Measurements from ENCODE around the gene KDM2B.

Gene KDM2B

GRCh38 chr12:121525411-121525810, 55.4 kb downstream of the KDM2B start:
- no peak for DNase-seq

GRCh38 chr12:121524196-121524916, 56.5 kb downstream of the KDM2B start:
- DNase-seq = no peak

GRCh38 chr12:121523741-121524140, 57.1 kb downstream of the KDM2B start:
- DNase-seq = no peak

DNA sequence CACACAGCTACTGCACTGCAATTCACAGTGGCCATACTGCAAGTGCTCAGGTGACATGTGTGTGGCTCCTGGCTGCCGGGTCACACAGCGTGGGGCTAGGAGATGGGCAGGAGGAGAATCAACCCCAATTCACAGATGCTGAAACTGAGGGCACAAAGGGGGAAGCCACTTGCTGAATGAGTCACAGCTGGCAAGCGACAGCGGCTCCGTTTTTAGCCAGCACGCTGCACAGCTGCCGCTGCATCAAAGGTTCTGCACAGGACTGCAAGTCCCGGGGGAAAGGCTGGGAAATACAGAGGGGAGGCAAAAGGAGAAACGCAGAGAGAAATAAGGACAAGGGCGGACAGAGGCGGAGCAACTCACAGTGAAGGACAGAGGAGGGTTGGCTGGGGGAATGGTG, 57.9 kb downstream of the KDM2B start:
- DNase-seq = no peak

- peak; percentile 47 for DNase-seq
These were observed 60.2 kb downstream of the KDM2B start for GRCh38 chr12:121520586-121521086.

GRCh38 chr12:121520119-121520518, 60.7 kb downstream of the KDM2B start:
- DNase-seq = no peak

DNA sequence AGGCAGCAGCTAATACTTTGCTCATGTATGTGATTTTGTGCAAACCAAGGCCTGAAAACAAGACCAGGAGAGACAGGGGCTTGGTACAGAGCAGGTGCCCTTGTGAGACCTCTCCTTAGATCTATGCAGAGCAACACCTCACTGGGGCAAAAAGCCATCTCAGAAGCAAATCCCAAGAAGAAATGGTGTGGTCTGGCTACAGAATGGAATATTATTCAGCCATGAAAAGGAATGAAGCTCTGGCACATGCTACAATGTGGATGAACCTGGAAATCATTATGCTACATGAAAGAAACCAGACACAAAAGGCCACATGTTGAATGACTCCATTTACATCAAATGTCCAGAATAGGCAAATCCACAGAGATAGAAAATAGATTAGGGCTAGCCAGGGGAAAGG, 61.6 kb downstream of the KDM2B start:
- no peak for DNase-seq

DNA sequence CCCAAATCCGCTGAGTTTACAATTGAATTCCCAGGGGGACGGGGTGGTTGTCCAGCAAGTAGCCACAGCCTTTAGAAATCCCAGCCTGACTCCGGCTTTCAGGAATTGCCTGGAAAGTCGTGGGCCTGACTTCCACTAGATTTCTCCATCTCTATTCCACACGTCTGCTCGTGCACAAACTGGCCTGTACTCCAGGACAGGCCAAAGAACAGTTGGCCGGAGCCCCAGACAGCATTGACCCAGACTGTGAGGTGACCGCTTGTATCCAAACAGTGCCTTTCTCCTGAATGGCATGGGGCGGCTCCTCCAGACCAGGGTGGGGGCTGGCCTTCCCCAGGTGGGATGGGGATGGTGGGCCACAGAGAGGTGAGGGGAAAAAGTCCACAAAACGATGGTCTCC, 62.2 kb downstream of the KDM2B start:
- DNase-seq = no peak

DNA sequence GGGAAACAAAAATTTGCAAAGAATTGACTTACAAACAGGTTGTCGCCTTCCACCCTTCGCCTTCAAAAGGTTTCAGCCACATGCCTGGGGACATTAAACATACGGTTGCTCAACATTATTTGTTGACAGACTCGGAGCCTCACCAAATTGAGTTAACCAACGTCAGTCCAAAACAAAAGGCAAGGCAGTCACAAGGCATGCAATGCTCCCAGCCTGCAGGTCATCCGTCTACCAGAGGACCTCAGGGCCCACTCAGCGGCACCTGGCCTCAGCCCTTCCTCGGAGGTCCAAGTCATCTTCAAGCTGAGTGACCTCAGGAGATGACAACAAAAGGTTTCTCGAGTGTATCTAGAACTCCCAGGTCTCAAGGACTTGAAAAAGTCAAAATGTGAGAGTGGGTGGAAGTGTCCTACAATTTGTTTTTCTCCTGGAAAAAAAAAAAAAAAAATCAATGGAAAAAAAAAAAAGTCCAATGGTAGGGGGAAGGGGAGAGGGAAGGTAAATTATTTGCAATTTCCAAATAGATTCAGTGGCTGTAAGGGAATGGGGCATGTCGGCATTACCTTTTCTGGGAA, 64.3 kb downstream of the KDM2B start:
- DNase-seq = no peak

GRCh38 chr12:121515615-121516014, 65.2 kb downstream of the KDM2B start:
- DNase-seq = no peak

DNA sequence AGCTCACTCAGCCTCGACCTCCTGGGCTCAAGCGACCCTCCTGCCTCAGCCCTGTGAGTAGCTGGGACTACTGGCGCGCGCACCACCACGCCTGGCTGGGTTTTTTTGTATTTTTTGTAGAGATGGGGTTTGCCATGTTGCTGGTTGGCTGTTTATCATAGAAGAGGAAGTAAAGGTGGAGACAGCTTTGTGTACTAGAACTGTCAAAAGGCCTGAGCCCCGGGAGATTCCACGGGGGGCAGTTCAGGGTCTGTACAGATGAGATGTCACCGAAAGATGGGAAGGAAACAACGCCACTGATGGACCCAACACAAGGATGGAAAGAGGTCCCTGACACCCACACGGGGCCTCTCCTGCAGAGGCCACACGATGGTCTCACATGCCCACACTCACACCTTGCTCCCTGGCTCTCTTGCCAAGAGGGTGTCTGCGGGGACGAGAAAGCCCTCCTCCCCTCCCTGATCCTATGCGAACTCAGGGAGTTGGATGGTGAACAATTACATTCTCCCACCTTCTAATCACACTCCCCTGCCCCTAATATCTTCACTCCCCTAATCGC, 66.6 kb downstream of the KDM2B start:
- DNase-seq = no peak

GRCh38 chr12:121513464-121514183, 67.2 kb downstream of the KDM2B start:
- DNase-seq = no peak

GRCh38 chr12:121512561-121512960, 68.3 kb downstream of the KDM2B start:
- no peak for DNase-seq

DNA sequence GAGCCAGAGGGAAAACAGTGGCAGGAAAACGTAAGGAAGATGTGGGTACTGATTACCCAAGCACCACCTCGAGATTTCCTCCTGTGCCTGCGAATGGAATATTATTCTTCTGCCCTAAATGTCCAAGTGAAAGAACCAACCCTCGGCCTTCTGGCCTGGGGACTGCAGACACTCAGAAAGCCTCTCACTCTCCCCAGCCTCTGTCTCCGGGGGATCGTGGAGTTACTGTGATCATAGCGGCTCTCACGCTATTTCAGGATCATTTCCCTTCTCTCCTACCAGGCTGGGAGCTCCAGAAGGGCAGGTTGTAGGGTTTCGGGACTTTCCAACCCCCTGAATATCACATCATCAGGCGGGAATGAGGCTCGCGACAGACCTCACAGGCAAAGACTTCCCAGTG, 68.9 kb downstream of the KDM2B start:
- no peak for DNase-seq

DNA sequence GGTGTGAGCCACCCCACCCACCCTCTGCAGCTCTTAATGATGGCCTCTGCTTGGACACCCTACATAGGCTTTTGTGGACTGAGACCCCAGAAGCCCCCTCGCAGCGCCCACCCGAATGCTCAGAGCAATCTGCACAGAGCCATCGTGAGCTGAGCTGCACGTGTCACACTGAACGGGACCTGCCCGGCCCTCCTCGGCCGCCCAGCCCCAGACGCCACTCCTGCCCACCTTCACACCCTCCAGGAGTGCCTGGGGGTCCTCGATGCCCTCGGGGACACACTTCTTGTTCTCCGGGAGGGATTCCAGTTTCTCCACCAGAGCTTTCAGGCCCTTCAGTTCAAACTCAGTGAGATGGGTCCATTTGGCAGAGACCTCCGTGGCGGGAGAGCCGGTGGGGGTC, 71.5 kb downstream of the KDM2B start:
- DNase-seq = no peak

GRCh38 chr12:121508533-121508932, 72.3 kb downstream of the KDM2B start:
- DNase-seq = no peak

DNA sequence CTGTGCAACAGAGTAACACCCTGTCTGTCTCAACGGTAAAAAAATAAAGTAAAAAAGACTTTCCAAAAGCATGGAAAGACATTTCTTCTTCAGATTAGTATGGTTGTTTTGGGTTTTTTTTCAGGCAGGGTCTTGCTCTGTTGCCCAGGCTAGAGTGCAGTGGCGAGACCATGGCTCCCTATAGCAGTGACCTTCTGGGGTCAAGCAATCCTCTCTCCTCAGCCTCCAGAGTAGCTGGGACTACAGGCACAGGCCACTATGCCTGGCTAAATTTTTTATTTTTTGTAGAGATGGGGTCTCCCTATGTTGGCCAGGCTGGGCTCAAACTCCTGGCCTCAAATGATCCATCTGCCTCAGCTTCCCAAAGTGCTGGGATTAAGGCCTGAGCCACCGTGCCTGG, 72.8 kb downstream of the KDM2B start:
- DNase-seq = no peak

DNA sequence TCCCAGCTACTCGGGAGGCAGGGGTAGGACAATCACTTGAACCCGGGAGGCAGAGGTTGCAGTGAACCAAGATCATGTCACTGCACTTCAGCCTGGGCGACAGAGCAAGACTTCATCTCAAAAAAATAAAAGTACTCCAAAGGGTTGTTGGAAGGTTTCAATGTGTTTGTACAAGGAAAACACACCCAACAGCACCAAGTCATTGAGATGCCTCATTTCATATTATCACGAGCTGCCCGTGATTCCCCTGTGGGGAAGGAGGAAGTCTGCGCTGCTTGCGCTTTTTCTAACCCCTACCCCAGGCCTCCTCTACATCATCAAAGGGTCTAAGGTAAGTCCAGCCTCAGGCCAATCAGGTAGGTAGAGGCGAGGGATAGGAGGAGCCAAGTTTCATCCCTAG, 73.6 kb downstream of the KDM2B start:
- DNase-seq = no peak

DNA sequence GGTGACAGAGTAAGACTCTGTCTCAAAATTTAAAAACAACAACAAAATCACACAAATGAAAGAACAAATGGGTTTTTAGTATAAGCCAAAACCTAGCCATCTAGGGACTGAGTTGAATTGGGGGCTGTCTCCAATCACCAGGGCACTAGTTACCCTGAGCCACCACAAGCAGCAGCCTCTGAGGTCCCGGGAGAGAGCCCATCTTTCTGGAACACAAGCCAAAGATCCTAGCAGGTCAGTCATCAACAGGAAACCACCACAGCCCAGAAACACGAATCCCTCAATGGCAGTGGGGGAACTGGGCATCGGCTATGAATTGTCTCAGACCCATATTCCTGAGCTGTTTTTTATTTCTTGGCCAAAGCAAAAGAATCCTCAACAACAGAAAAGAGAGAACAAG, 75.3 kb downstream of the KDM2B start:
- DNase-seq = no peak

DNA sequence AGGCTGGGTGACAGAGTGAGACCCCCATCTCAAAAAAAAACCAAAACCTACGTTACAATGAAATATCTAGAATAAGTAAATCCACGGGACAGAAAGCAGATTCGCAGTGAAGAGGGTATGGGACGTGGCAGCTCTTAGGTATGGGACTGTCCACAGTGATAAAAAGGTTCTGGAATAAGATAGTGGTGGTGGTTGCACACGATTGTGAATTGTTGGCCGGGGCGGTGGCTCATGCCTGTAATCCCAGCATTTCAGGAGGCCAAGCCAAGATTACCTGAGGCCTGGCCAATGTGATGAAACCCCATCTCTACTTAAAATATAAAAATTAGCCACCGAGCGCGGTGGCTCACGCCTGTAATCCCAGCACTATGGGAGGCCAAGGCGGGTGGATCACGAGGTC, 76.3 kb downstream of the KDM2B start:
- DNase-seq = no peak

- no peak for DNase-seq
These were observed 77.4 kb downstream of the KDM2B start for GRCh38 chr12:121503395-121503794.

DNA sequence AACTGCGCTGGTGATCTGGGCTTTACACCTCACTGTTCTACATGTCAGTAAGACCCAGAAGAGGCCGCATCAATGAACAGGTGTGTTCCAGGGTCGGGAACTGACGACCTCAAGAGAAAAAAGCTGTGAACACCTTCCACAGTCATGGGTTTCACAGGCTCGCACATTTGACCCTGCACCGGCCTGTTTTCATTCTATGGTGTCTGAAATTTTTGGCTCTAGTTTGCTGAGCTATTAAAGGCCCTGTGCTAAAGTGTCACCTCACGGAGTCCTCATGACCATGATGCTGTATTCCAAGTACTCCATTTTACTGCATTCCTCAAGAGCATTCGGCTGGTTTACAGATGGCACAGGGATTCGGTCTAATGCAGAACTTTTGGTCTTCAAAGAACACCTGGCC, 78.9 kb downstream of the KDM2B start:
- DNase-seq = no peak

- peak; percentile 33 for DNase-seq
These were observed 80.7 kb downstream of the KDM2B start for GRCh38 chr12:121499929-121500793.

Measured in MV-4-11 (cell line).